Muscle of leg (tissue), 11 donors: ENCODE data around the gene GRHL1. TPM values are rescaled to one million over a fixed set of nuclear protein-coding genes. Genes with fewer than 3 reads are reported as not detected.

ENCODE experiments used
- DNase-seq: peaks from one replicate; pipeline ENCODE4 v3.0.0; 2013
- H3K27ac ChIP-seq: one replicate; pipeline ENCODE4 v1.5.1; 2013; ENCODE audit warnings: mild to moderate bottlenecking, low read length, control low read depth
- H3K27me3 ChIP-seq: one replicate; pipeline ENCODE4 v1.6.1; 2013; ENCODE audit warnings: low read length; ENCODE audit not compliant: control insufficient read depth, insufficient read depth
- H3K36me3 ChIP-seq: one replicate; pipeline ENCODE4 v1.6.1; 2013; ENCODE audit warnings: low read length; ENCODE audit not compliant: control insufficient read depth, insufficient read depth
- H3K4me1 ChIP-seq: one replicate; pipeline ENCODE4 v1.6.1; 2013; ENCODE audit warnings: low read length; ENCODE audit not compliant: control insufficient read depth, insufficient read depth
- H3K4me3 ChIP-seq: one replicate; pipeline ENCODE4 v1.5.1; 2013; ENCODE audit warnings: low read length, control low read depth
- H3K9me3 ChIP-seq: replicated peaks from 2 replicates; pipeline ENCODE4 v1.6.1; 2013; ENCODE audit warnings: low read depth, low read length; ENCODE audit not compliant: control insufficient read depth
- WGBS: methylation state at CpG from one replicate; pipeline ENCODE4 v1.1.5; 2013; ENCODE audit warnings: missing lambda C conversion rate; ENCODE audit not compliant: insufficient coverage; 5-methylcytosine and 5-hydroxymethylcytosine counted together
- polyA plus RNA-seq, 8 donors: library from polyadenylated mRNA; unstranded; fragments of 120-200 nt; gene quantifications; one replicate each; pipeline versions ENCODE4 v1.2.1 to v1.2.3, GENCODE V29; 2013; ENCODE audit warnings: inconsistent platforms in 1 of 8, low replicate concordance in 1 of 8; ENCODE audit not compliant: insufficient read length in 8 of 8, insufficient read depth in 1 of 8
- total RNA-seq: library from RNA; stranded (reverse); fragments of 120-200 nt; gene quantifications from one replicate; pipeline ENCODE4 v1.2.4, GENCODE V29; 2013

The GRHL1 gene
- total and polyA plus RNA-seq, 9 donors, result 0.48 to 4.3 (median 1.0) TPM

DNA sequence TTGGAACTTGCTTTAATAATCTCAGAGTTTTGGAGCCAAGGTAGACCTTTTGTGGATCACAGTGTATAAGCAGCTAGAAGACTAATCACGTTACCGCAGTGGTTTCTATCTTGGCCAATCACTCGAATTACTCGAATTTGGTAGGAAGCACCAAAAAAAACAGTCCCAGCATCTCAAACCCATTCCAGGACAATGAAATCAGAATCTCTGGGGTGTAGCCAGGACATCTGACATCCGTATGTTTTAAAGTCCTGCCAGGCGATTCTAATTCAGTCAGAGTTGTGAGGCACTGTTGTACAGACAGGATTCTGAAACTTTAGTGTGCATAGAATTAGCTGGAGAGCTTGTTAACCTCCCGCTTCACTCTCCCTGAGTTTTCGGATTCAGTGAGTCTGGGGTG is 30.8 kb downstream of the GRHL1 start:
- peaks cover 11% of the 10 kb centered on the region for H3K4me1 ChIP-seq
- H3K4me3 ChIP-seq, result no peak overlapping the region
- H3K27ac ChIP-seq, result peak overlapping the region; percentile 23
- no peaks in the 10 kb centered on the region for H3K9me3 ChIP-seq
- WGBS, result 30% methylated on average over 2 of the region's 8 CpGs
- peak; percentile 90 for DNase-seq
- no peaks in the 10 kb centered on the region for H3K36me3 ChIP-seq
- no peaks in the 10 kb centered on the region for H3K27me3 ChIP-seq

DNA sequence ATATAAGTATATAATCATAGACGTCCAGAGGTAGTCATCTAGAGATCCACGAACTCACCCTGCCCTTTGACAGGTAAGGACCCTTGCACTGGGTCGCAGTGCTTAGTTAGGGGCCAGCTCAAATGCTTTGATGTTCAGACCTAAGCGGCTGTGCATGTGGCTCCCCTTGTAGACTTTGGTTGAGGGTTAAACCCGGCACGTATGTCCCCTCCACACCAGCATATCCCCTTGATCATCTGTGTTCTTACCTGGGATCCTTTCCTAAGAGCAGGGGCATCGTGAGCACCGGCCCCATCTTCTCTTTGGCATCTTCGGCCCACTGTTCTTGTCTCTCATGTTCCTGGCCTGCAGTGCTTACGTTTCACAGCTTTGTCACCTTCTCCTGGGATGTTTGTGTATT is 31.4 kb downstream of the GRHL1 start:
- Histone ChIP-seq H3K9me3 (no peaks in the 10 kb centered on the region), H3K27me3 (no peaks in the 10 kb centered on the region), H3K36me3 (no peaks in the 10 kb centered on the region), H3K27ac (peak overlapping the region; percentile 23), H3K4me3 (no peak overlapping the region), H3K4me1 (peaks cover 11% of the 10 kb centered on the region)
- DNase-seq, result no peak
- 85% methylated on average over 7 of the region's 10 CpGs for WGBS

DNA sequence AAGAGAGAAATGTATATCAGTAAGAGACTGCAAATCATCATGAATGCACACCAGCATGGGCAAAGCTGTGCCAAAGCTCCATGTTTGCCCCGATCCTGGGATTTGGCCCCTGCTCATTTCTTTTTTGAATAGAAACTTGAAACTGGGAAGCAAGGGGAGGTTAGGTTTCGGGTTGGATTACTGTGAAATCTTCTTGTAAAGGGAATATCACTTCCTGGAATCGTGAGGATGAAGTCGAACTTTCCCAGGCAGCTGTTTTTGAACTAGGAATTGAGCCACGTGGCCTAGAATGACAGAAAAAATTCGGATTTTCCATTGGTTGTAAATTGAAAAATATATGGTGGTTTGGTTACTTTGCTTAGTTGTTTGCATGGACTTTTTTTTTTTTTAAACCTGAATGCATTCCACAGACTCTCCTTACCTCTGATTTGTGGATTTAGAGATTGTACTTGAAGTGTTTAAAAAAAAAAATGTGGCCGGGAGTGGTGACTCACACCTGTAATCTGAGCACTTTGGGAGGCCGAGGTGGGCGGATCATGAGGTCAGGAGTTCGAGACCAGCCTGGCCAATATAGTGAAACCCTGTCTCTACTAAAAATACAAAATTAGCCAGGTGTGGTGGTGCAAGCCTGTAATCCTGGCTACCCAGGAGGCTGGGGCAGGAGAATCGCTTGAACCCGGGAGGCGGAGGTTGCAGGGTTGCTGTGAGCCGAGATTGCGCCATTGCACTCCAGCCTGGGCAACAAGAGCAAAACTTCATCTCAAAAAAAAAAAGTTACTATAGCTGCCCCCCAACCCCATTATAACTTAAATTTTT is 32.1 kb downstream of the GRHL1 start:
- H3K27ac ChIP-seq, result peak overlapping the region; percentile 23
- H3K9me3 ChIP-seq, result no peaks in the 10 kb centered on the region
- no peaks in the 10 kb centered on the region for H3K36me3 ChIP-seq
- WGBS, result 57% methylated on average over 7 of the region's 15 CpGs
- no peak overlapping the region for H3K4me3 ChIP-seq
- peaks cover 11% of the 10 kb centered on the region for H3K4me1 ChIP-seq
- no peaks in the 10 kb centered on the region for H3K27me3 ChIP-seq
- peak; percentile 74 for DNase-seq

DNA sequence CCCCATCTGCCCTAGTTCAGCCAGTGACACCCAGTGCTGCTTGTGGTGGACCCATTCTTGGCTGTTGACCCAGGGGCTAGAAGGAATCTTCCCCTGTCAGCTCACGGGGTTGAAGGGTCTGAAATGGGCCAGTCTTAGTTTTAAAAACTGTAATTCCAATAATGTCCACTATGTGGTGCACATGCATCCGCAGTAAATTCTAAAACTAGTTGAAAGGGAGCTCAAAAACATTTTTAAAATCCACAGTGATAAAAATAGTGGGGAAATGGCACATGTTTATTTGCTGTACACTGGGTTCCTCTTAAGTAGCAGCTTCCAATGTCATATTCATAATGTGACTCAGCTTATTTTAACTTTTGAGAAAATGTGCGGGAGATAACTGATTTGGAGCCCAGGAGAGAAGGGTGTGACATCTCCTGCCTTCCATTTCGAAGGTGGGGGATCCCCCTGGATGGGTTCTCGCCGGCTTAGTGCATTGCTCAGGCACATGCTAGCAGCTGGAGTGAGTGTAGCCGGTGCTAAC is 32.8 kb downstream of the GRHL1 start:
- no peaks in the 10 kb centered on the region for H3K36me3 ChIP-seq
- H3K27ac ChIP-seq, result no peak overlapping the region

DNA sequence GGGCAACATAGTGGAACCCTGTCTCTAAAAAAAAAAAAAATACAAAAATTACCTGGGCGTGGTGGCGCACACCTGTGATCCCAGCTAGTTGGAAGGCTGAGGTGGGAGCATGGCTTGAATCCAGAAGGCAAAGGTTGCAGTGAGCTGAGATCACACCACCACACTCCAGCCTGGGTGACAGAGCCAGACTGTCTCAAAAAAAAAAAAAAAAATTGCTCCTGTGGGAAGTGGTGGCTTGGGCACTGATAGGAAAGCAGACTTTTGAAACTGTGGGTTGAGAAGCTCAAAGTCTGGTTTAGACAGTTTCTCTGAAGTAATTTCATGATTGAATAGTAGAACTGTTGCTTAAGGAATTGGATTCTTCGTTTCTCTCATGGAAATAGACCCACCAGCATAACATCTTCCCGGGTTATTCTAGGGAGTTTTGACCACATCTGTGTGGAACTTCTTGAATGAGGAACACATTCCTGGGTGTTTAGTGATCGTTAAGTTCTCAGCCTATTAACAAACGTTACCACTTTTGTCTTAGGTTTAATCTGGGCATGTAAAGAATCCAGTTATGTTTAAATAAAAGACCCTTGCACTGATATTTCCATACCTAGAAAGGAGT is 33.5 kb downstream of the GRHL1 start:
- Histone ChIP-seq H3K36me3 (no peaks in the 10 kb centered on the region), H3K27ac (no peak overlapping the region), H3K4me3 (no peak overlapping the region), H3K27me3 (no peaks in the 10 kb centered on the region), H3K9me3 (no peaks in the 10 kb centered on the region), H3K4me1 (peaks cover 11% of the 10 kb centered on the region)
- no CpG with 5 or more reads among the region's 6 CpGs for WGBS
- DNase-seq, result no peak

More for the DNA sequence above, 32.8 kb downstream of the GRHL1 start:
- peak; percentile 73 for DNase-seq
- Histone ChIP-seq H3K4me3 (no peak overlapping the region), H3K4me1 (peaks cover 11% of the 10 kb centered on the region), H3K9me3 (no peaks in the 10 kb centered on the region), H3K27me3 (no peaks in the 10 kb centered on the region)
- 52% methylated on average over 5 of the region's 7 CpGs for WGBS

DNA sequence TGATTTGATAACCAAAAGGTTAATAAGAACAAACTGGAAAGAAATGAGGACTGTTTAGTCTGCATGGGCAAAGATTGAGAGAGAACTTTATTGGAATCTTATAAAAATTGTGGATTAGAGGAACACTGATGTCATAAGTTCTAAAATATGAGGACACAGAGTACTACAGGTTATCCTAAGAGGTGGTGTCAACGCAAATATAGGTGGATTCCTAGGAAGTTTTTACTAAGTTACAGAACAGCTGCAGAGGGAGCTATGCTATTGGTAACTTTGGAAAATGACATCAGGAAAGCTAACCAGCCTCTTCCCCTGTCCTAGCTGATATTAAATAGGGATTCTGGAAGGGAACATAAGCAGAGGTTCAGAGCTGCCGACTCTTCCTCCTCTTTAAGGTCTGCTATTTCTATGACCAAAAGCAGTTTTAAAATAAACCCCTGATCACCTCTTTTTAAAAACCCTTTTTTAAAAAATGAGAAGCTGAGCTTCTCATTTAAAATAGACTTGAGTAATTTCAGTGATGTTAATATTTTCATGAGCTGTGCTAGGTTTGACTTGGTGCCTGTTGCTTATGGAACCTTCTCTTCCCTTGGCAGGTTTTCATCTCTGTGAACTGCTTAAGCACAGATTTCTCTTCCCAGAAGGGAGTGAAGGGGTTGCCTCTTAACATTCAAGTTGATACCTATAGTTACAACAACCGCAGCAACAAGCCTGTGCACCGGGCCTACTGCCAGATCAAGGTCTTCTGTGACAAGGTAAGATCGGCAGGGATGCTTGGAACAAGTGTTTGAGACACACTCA is 34.2 kb downstream of the GRHL1 start:
- H3K4me1 ChIP-seq, result peaks cover 14% of the 10 kb centered on the region
- peak; percentile 58 for DNase-seq
- H3K27ac ChIP-seq, result no peak overlapping the region
- WGBS, result 60% methylated on average over 1 of the region's 5 CpGs
- H3K9me3 ChIP-seq, result no peaks in the 10 kb centered on the region
- H3K36me3 ChIP-seq, result no peaks in the 10 kb centered on the region
- H3K4me3 ChIP-seq, result no peak overlapping the region
- H3K27me3 ChIP-seq, result no peaks in the 10 kb centered on the region

DNA sequence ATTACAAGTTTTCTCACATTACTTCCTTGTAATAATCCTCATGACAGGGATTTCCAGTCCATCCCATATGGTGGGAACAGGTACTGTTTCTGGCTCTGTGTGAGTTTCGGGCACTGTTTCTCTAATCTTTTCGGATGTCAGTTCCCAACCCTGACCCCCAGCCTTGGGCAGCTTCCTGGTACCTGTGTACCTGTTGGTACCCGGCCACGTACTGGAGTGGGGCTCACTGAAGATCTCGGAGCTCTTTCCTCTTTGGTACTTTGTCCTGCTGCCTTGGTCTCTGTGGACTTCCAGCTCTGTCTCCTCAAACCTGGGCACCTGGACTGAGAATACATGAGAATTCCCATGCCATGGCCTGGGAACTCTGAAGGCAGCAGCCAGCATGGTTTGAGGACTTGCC is 36.8 kb downstream of the GRHL1 start:
- DNase-seq, result no peak
- Histone ChIP-seq H3K4me1 (peaks cover 23% of the 10 kb centered on the region), H3K27me3 (no peaks in the 10 kb centered on the region), H3K27ac (no peak overlapping the region), H3K36me3 (no peaks in the 10 kb centered on the region), H3K9me3 (no peaks in the 10 kb centered on the region), H3K4me3 (no peak overlapping the region)
- 91% methylated on average over 5 of the region's 5 CpGs for WGBS

DNA sequence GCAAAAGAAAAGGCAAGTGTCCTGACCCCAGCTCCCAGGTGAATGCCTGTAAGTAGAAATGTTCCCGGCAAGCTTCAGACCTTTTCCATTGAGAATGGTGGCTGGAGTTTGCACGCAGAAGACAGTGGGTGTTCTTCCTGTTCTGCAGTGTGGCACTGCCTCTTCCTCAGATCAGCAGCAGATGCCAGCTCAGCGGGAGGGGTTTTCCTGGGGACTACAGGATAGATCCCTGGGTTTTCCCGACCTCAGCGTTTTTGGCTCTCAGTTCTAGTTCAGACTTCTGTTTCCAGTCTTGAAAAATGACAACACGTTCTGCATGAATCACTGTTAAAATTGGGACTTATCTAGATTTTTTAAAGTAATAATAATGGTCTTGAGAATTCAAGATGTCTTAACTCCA is 39.2 kb downstream of the GRHL1 start:
- peak; percentile 76 for DNase-seq
- Histone ChIP-seq H3K4me3 (no peak overlapping the region), H3K4me1 (peaks cover 27% of the 10 kb centered on the region), H3K27ac (no peak overlapping the region), H3K36me3 (no peaks in the 10 kb centered on the region), H3K27me3 (no peaks in the 10 kb centered on the region), H3K9me3 (no peaks in the 10 kb centered on the region)
- WGBS, result 25% methylated on average over 5 of the region's 6 CpGs

DNA sequence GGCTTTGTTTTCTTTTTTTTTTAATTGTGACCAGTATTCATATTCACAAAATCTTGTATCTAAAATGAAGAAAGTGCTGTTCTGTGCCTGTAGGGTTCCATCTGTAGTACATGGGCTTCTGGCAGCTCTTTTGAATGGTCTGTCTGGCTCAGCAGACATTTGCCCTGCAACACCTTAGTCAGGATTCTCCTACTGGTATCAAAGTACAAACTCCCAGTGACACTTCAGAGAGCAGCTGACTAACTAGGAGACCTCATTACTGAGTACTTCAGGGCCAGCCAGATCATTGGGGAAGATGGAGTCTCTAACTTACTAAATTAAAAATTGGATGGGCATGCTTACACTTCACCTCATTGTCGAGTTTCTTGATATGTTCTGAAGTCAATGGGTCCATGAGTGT is 39.7 kb downstream of the GRHL1 start:
- no peaks in the 10 kb centered on the region for H3K27me3 ChIP-seq
- no CpG with 5 or more reads among the region's 1 CpG for WGBS
- H3K27ac ChIP-seq, result no peak overlapping the region
- H3K4me3 ChIP-seq, result no peak overlapping the region
- H3K9me3 ChIP-seq, result no peaks in the 10 kb centered on the region
- DNase-seq, result no peak
- peaks cover 27% of the 10 kb centered on the region for H3K4me1 ChIP-seq
- no peaks in the 10 kb centered on the region for H3K36me3 ChIP-seq

DNA sequence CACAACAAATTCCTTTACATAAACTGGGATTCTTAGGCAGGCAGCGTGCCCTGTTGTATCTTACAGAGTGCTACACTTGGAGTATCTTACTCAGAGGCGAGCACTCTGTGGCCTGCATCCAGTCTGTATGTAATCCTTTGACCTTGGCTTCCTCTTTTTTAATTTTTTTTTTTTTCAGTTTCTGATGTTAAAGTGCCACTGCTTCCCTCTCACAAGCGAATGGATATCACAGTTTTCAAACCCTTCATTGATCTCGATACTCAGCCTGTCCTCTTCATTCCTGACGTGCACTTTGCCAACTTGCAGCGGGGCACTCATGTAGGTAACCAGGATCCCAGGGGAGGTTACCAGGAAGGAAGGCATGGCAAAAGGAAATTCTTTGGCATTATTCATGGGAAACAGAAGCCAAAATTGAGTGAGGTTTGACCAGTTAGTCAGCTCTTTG is 40.4 kb downstream of the GRHL1 start:
- no peak for DNase-seq
- Histone ChIP-seq H3K36me3 (no peaks in the 10 kb centered on the region), H3K4me1 (peaks cover 29% of the 10 kb centered on the region), H3K27me3 (no peaks in the 10 kb centered on the region), H3K9me3 (no peaks in the 10 kb centered on the region), H3K4me3 (no peak overlapping the region), H3K27ac (no peak overlapping the region)
- 76% methylated on average over 4 of the region's 6 CpGs for WGBS
